ENCODE results near the gene SCARF1. TPM values are rescaled to one million over a fixed set of nuclear protein-coding genes. Genes with fewer than 3 reads are reported as not detected.
"Not testable (repeated sequence)": the region's sequence is repeated elsewhere in the genome, so short reads cannot be mapped to it uniquely, and the experiment has no call there.

Gene SCARF1
- total RNA-seq, 1 donor from 2014 or later: 2.1 TPM

- Mint-ChIP-seq H3K27ac (peak within 1 kb of the TSS; percentile 97), H3K4me3 (peak within 1 kb of the TSS; percentile 99), H3K36me3 (peaks cover 26% of the 10 kb centered on the region), H3K9me3 (no peaks in the 10 kb centered on the region), H3K27me3 (ENCODE audit: low read depth) (no peaks in the 10 kb centered on the region), H3K4me1 (peaks cover 25% of the 10 kb centered on the region)
- peak; percentile 92 to 98 for DNase-seq (ENCODE audit: low spot score in 2 of 2, unreplicated experiment in 2 of 2)
- no peak for TF ChIP-seq CTCF (IDR thresholded peaks at IDR 0.05; ENCODE audit: unreplicated experiment)
Observed at GRCh38 chr17:1684378-1685189, 39.1 kb upstream of the SCARF1 start, which contains the start of gene PRPF8. TSS of gene PRPF8 (minus strand) at chr17:1684867. CDS start at chr17:1684571, 296 bp downstream.

- peak overlapping the region; percentile 99 for H3K4me3 Mint-ChIP-seq
- peak overlapping the region; percentile 97 for H3K27ac Mint-ChIP-seq
- DNase-seq (ENCODE audit: low spot score in 2 of 2, unreplicated experiment in 2 of 2): no peak
- H3K36me3 Mint-ChIP-seq: peaks cover 34% of the 10 kb centered on the region
- no peaks in the 10 kb centered on the region for H3K9me3 Mint-ChIP-seq
- H3K4me1 Mint-ChIP-seq: peaks cover 25% of the 10 kb centered on the region
- no peak for TF ChIP-seq CTCF (IDR thresholded peaks at IDR 0.05; ENCODE audit: unreplicated experiment)
- H3K27me3 Mint-ChIP-seq (ENCODE audit: low read depth): no peaks in the 10 kb centered on the region
Observed at GRCh38 chr17:1683459-1683858, 37.9 kb upstream of the SCARF1 start.

GRCh38 chr17:1676401-1676800 is 30.9 kb upstream of the SCARF1 start:
- Mint-ChIP-seq H3K27ac (no peak overlapping the region), H3K36me3 (peaks cover 68% of the 10 kb centered on the region), H3K4me1 (no peaks in the 10 kb centered on the region), H3K27me3 (ENCODE audit: low read depth) (no peaks in the 10 kb centered on the region), H3K9me3 (no peaks in the 10 kb centered on the region), H3K4me3 (no peak overlapping the region)
- no peak for TF ChIP-seq CTCF (IDR thresholded peaks at IDR 0.05; ENCODE audit: unreplicated experiment)
- DNase-seq (ENCODE audit: low spot score in 2 of 2, unreplicated experiment in 2 of 2): no peak

- H3K27ac Mint-ChIP-seq: no peak overlapping the region
- H3K4me3 Mint-ChIP-seq: no peak overlapping the region
- no peaks in the 10 kb centered on the region for H3K27me3 Mint-ChIP-seq (ENCODE audit: low read depth)
- DNase-seq (ENCODE audit: low spot score in 2 of 2, unreplicated experiment in 2 of 2): no peak
- H3K36me3 Mint-ChIP-seq: peaks cover 64% of the 10 kb centered on the region
- TF ChIP-seq CTCF (IDR thresholded peaks at IDR 0.05; ENCODE audit: unreplicated experiment): no peak
- H3K9me3 Mint-ChIP-seq: no peaks in the 10 kb centered on the region
- no peaks in the 10 kb centered on the region for H3K4me1 Mint-ChIP-seq
Observed at GRCh38 chr17:1673041-1673785, 27.7 kb upstream of the SCARF1 start.

- H3K27ac Mint-ChIP-seq; H3K27me3 Mint-ChIP-seq (ENCODE audit: low read depth); H3K4me3 Mint-ChIP-seq; H3K4me1 Mint-ChIP-seq; H3K9me3 Mint-ChIP-seq; DNase-seq (ENCODE audit: low spot score in 2 of 2, unreplicated experiment in 2 of 2): not testable (repeated sequence)
- H3K36me3 Mint-ChIP-seq: peaks cover 50% of the 10 kb centered on the region
Observed at GRCh38 chr17:1663934-1664333, 18.4 kb upstream of the SCARF1 start.

- no peaks in the 10 kb centered on the region for H3K27me3 Mint-ChIP-seq (ENCODE audit: low read depth)
- no peak overlapping the region for H3K4me3 Mint-ChIP-seq
- H3K36me3 Mint-ChIP-seq: peaks cover 57% of the 10 kb centered on the region
- TF ChIP-seq CTCF (IDR thresholded peaks at IDR 0.05; ENCODE audit: unreplicated experiment): no peak
- H3K27ac Mint-ChIP-seq: no peak overlapping the region
- H3K4me1 Mint-ChIP-seq: no peaks in the 10 kb centered on the region
- no peak for DNase-seq (ENCODE audit: low spot score in 2 of 2, unreplicated experiment in 2 of 2)
- no peaks in the 10 kb centered on the region for H3K9me3 Mint-ChIP-seq
Observed at GRCh38 chr17:1661045-1661444, 15.5 kb upstream of the SCARF1 start.

Measured in mesothelial cell of epicardium (in vitro differentiated cells).